ENCODE measurements around the gene CCDC197.

- TF ChIP-seq CTCF (IDR thresholded peaks at IDR 0.05; ENCODE audit: insufficient read depth, low read length, poor library complexity, severe bottlenecking) (no peak), EZH2phosphoT487 (conservative IDR thresholded peaks at IDR 0.05; ENCODE audit: low read length) (no peak)
Measured at GRCh38 chr14:94000267-94000666, 3.2 kb downstream of the CCDC197 start.

Data from SU-DHL-6 (cell line).